Endodermal cell (in vitro differentiated cells): ENCODE results near the gene HMCES. TPM values are rescaled to one million over a fixed set of nuclear protein-coding genes. Genes with fewer than 3 reads are reported as not detected.

Experiments
- DNase-seq: peaks from one replicate; pipeline ENCODE4 v3.0.0-alpha.2; 2017
- H3K27ac ChIP-seq: 2 replicates; pipeline ENCODE4 v1.5.1; 2013; ENCODE audit warnings: mild to moderate bottlenecking, low read depth, low read length, moderate library complexity
- H3K27me3 ChIP-seq: 2 replicates; pipeline ENCODE4 v1.6.1; 2013; ENCODE audit warnings: mild to moderate bottlenecking, low read length, moderate library complexity; ENCODE audit not compliant: insufficient read depth, control insufficient read depth, poor library complexity, severe bottlenecking
- H3K36me3 ChIP-seq: 2 replicates; pipeline ENCODE4 v1.7.0; 2013; ENCODE audit warnings: mild to moderate bottlenecking, low read length, moderate library complexity; ENCODE audit not compliant: control insufficient read depth, insufficient read depth
- H3K4me1 ChIP-seq: one replicate; pipeline ENCODE4 v1.7.0; 2013; ENCODE audit warnings: low read length; ENCODE audit not compliant: control insufficient read depth, insufficient read depth
- H3K4me3 ChIP-seq: 2 replicates; pipeline ENCODE4 v1.5.1; 2013; ENCODE audit warnings: mild to moderate bottlenecking, low read length, moderate library complexity
- H3K9ac ChIP-seq: 2 replicates; pipeline ENCODE4 v1.6.1; 2013; ENCODE audit warnings: mild to moderate bottlenecking, low read length, moderate library complexity; ENCODE audit not compliant: poor library complexity, severe bottlenecking; ENCODE audit errors: extremely low read depth
- H3K9me3 ChIP-seq: 2 replicates; pipeline ENCODE4 v1.6.1; 2013; ENCODE audit warnings: mild to moderate bottlenecking, low read length, moderate library complexity; ENCODE audit not compliant: control insufficient read depth
- H3K27ac Mint-ChIP-seq: 2 replicates; pipeline ENCODE4 v1.8.0; 2020; ENCODE audit warnings: mixed read lengths
- H3K27me3 Mint-ChIP-seq: 2 replicates; pipeline ENCODE4 v1.8.0; 2021; ENCODE audit warnings: mild to moderate bottlenecking, mixed read lengths; ENCODE audit not compliant: insufficient read depth
- H3K36me3 Mint-ChIP-seq: 2 replicates; pipeline ENCODE4 v1.8.0; 2020; ENCODE audit warnings: low read depth, mixed read lengths
- H3K4me1 Mint-ChIP-seq: 2 replicates; pipeline ENCODE4 v1.8.0; 2020; ENCODE audit warnings: mixed read lengths
- H3K4me3 Mint-ChIP-seq: 2 replicates; pipeline ENCODE4 v1.8.0; 2020; ENCODE audit warnings: mild to moderate bottlenecking, moderate library complexity, mixed read lengths
- H3K9me3 Mint-ChIP-seq: 2 replicates; pipeline ENCODE4 v1.8.0; 2020; ENCODE audit warnings: mild to moderate bottlenecking, mixed read lengths
- CTCF ChIP-seq: fragments of 200-600 bp; sonication (generic); conservative IDR thresholded peaks from 2 replicates; pipeline ENCODE4 v1.5.0; 2021; ENCODE audit warnings: antibody characterized with exemption, mild to moderate bottlenecking
- WGBS, 2 experiments: methylation state at CpG; one replicate each; pipeline versions ENCODE4 v1.1.5 to v1.1.7; 2013; ENCODE audit warnings: missing lambda C conversion rate in 2 of 2, mixed read lengths in 1 of 2; ENCODE audit not compliant: insufficient coverage in 1 of 2, insufficient read length in 1 of 2; 5-methylcytosine and 5-hydroxymethylcytosine counted together
- total RNA-seq, 2 donors: library from RNA; stranded (reverse); fragmentation: NEBNext Ultra II Directional in 1 of 2; extraction: Animal tissue kit (Norgen Biotek cat#: 25700) in 1 of 2; gene quantifications; 2 replicates in 1 of 2; 3 replicates in 1 of 2; pipeline ENCODE4 v1.2.1, GENCODE V29; 2021

The HMCES gene
- total RNA-seq, 2 donors from 2014 or later: 42.9 to 46.9 TPM

- Mint-ChIP-seq H3K27me3 (no peaks in the 10 kb centered on the region), H3K36me3 (peaks cover 89% of the 10 kb centered on the region), H3K4me1 (no peaks in the 10 kb centered on the region), H3K27ac (no peak overlapping the region), H3K9me3 (no peaks in the 10 kb centered on the region), H3K4me3 (no peak overlapping the region)
- no peak for TF ChIP-seq CTCF
- H3K27me3 ChIP-seq: no peaks in the 10 kb centered on the region
- no peaks in the 10 kb centered on the region for H3K9me3 ChIP-seq
- no peak overlapping the region for H3K9ac ChIP-seq
- DNase-seq: no peak
- no peak overlapping the region for H3K27ac ChIP-seq
- peaks cover 93% of the 10 kb centered on the region for H3K36me3 ChIP-seq
- H3K4me1 ChIP-seq: no peaks in the 10 kb centered on the region
- no peak overlapping the region for H3K4me3 ChIP-seq
- WGBS, 2 experiments: 93 to 100% methylated on average over 3 to 4 of the region's 4 CpGs
Measured at GRCh38 chr3:129266651-129267050, 12.0 kb upstream of the HMCES start.

- Mint-ChIP-seq H3K36me3 (peaks cover 91% of the 10 kb centered on the region), H3K27ac (no peak overlapping the region), H3K4me1 (no peaks in the 10 kb centered on the region), H3K9me3 (no peaks in the 10 kb centered on the region), H3K4me3 (no peak overlapping the region), H3K27me3 (no peaks in the 10 kb centered on the region)
- DNase-seq: no peak
- Histone ChIP-seq H3K9me3 (no peaks in the 10 kb centered on the region), H3K27me3 (no peaks in the 10 kb centered on the region), H3K4me1 (no peaks in the 10 kb centered on the region), H3K36me3 (peaks cover 95% of the 10 kb centered on the region), H3K27ac (no peak overlapping the region), H3K4me3 (no peak overlapping the region), H3K9ac (no peak overlapping the region)
- TF ChIP-seq CTCF: no peak
- WGBS, 2 experiments: 94 to 100% methylated on average over 1 to 4 of the region's 4 CpGs
Measured at GRCh38 chr3:129268396-129268795, 10.3 kb upstream of the HMCES start.

GRCh38 chr3:129271674-129272073 lies 7.0 kb upstream of the HMCES start:
- H3K4me3 Mint-ChIP-seq: no peak overlapping the region

More at GRCh38 chr3:129271674-129272073, 7.0 kb upstream of the HMCES start:
- 93 to 97% methylated on average over 4 to 11 of the region's 11 CpGs for WGBS, 2 experiments
- H3K9ac ChIP-seq: no peak overlapping the region
- H3K4me1 ChIP-seq: no peaks in the 10 kb centered on the region
- no peaks in the 10 kb centered on the region for H3K27me3 ChIP-seq
- Mint-ChIP-seq H3K27me3 (no peaks in the 10 kb centered on the region), H3K27ac (no peak overlapping the region), H3K4me1 (no peaks in the 10 kb centered on the region), H3K36me3 (peaks cover 87% of the 10 kb centered on the region), H3K9me3 (no peaks in the 10 kb centered on the region)
- DNase-seq: no peak
- H3K4me3 ChIP-seq: no peak overlapping the region
- TF ChIP-seq CTCF: no peak
- no peaks in the 10 kb centered on the region for H3K9me3 ChIP-seq
- H3K36me3 ChIP-seq: peaks cover 96% of the 10 kb centered on the region
- no peak overlapping the region for H3K27ac ChIP-seq
